Cerebellar nuclear complex (tissue), 1 donor: ENCODE data around the gene DDIT3.
"Not testable (repeated sequence)": the region's sequence is repeated elsewhere in the genome, so short reads cannot be mapped to it uniquely, and the experiment has no call there.

ENCODE experiments used
- DNase-seq, 2 experiments: peaks; one replicate each; lab custom pipeline; 2025; lab: John Stamatoyannopoulos, UW

DDIT3 gene

DNA sequence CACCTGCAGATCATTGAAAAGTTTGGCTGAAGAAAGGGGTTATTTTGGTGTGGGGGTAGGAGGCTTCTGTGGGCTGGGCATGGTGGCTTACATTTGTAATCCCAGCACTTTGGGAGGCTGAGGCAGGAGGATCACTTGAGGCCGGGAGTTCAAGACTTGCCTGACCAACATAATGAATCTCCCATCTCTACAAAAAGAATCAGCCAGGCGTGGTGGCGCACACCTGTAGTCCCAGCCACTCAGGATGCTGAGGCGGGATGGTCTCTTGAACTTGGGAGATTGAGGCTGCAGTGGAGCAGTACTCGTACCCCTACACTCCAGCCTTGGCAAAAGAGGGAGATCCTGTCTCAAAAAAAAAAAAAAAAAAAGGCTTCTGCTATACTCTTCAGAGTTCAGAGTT, 7.0 kb downstream of the DDIT3 start:
- DNase-seq: no peak

- DNase-seq: no peak
Observed at GRCh38 chr12:57512665-57513064, 7.6 kb downstream of the DDIT3 start.

DNA sequence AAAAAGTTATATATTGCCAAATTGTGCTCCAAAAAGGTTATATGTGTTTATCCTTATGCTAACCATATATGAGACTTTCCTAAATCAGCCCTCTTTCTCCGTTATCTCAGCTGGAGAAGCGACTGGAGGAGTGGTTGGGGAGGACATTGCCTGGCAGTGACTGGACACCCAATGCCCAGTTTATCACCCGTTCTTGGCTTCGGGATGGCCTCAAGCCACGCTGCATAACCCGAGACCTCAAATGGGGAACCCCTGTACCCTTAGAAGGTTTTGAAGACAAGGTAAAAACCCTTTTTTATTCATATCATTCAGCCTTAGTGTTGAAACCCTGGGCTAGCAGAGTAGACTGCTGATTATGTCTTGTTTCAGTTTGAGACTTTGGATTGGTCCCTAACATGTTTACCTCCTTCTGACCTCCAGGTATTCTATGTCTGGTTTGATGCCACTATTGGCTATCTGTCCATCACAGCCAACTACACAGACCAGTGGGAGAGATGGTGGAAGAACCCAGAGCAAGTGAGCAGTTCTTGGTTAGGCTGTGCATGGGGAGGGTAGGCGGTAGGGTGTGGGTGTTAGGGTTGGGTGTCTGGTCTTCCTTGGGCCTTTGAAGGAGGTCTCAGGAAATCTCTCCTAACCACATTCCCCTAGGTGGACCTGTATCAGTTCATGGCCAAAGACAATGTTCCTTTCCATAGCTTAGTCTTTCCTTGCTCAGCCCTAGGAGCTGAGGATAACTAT, 8.6 kb downstream of the DDIT3 start:
- DNase-seq: no peak

DNA sequence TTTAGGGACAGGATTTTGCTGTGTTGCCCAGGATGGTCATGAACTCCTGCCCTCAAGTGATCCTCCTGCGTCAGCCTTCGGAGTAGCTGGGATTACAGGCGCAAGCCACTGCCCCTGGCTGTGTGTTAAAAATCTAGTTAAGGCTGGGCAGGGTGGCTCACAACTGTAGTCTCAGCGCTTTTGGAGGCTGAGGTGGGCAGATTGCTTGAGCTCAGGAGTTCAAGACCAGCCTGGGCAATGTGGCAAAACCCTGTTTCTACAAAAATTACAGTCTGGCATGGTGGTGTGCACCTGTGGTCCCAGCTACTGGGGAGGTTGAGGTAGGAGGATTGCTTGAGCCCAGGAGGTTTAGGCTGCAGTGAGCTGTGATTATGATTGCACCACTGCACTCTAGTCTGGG, 9.2 kb downstream of the DDIT3 start:
- no peak for DNase-seq

DNA sequence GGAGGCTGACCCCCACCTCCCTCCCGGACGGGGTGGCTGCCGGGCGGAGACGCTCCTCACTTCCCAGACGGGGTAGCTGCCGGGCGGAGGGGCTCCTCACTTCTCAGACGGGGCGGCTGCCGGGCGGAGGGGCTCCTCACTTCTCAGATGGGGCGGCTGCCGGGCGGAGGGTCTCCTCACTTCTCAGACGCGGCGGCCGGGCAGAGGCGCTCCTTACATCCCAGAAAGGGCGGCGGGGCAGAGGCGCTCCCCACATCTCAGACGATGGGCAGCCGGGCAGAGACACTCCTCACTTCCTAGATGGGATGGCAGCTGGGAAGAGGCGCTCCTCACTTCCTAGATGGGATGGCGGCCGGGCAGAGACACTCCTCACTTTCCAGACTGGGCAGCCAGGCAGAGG, 12.5 kb downstream of the DDIT3 start:
- not testable (repeated sequence) for DNase-seq

DNA sequence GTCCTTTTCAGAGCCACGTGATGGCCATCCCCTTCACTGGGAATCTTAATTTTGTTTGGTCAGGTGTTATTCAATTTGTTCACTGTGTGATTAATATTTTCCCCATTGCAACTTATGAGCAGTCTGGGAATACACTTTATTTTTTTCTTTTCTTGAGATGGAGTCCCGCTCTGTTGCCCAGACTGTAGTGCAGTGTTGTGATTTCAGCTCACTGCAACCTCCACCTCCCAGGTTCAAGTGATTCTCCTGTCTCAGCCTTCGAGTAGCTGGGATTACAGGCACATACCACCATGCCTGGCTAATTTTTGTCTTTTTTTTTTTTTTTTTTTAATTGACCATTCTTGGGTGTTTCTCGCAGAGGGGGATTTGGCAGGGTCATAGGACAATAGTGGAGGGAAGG, 13.8 kb downstream of the DDIT3 start:
- DNase-seq: not testable (repeated sequence)

DNA sequence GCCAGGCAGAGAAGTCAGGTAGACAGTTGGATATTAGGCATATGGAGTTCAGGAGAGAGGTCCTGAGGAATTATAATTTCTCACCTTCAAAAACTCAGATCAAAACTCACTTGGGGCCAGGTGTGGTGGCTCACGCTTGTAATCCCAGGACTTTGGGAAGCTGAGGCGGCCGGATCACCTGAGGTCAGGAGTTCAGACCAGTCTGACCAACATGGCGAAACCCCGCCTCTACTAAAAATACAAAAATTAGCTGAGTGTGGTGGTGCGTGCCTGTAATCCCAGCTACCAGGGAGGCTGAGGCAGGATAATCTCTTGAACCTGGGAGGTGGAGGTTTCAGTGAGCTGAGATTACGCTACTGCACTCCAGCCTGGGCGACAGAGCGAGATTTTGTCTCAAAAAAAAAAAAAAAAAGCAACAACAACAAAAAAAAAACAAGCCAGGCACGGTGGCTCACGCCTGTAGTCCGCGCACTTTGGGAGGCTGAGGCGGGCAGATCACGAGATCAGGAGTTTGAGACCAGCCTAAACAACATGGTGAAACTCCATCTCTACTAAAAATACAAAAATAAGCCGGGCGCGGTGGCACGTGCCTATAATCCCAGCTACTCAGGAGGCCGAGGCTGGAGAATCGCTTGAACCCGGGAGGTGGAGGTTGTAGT, 17.9 kb downstream of the DDIT3 start:
- not testable (repeated sequence) for DNase-seq

- no peak for DNase-seq
Observed at GRCh38 chr12:57500213-57500612, 20.1 kb downstream of the DDIT3 start.

GRCh38 chr12:57498571-57498970, 21.7 kb downstream of the DDIT3 start:
- no peak for DNase-seq

GRCh38 chr12:57498132-57498502, 22.2 kb downstream of the DDIT3 start:
- no peak for DNase-seq

- DNase-seq: no peak
Observed at GRCh38 chr12:57497223-57498131, 22.8 kb downstream of the DDIT3 start.

- DNase-seq: no peak
Observed at GRCh38 chr12:57496822-57497221, 23.5 kb downstream of the DDIT3 start.

GRCh38 chr12:57495051-57495701, 25.1 kb downstream of the DDIT3 start:
- not testable (repeated sequence) for DNase-seq

DNA sequence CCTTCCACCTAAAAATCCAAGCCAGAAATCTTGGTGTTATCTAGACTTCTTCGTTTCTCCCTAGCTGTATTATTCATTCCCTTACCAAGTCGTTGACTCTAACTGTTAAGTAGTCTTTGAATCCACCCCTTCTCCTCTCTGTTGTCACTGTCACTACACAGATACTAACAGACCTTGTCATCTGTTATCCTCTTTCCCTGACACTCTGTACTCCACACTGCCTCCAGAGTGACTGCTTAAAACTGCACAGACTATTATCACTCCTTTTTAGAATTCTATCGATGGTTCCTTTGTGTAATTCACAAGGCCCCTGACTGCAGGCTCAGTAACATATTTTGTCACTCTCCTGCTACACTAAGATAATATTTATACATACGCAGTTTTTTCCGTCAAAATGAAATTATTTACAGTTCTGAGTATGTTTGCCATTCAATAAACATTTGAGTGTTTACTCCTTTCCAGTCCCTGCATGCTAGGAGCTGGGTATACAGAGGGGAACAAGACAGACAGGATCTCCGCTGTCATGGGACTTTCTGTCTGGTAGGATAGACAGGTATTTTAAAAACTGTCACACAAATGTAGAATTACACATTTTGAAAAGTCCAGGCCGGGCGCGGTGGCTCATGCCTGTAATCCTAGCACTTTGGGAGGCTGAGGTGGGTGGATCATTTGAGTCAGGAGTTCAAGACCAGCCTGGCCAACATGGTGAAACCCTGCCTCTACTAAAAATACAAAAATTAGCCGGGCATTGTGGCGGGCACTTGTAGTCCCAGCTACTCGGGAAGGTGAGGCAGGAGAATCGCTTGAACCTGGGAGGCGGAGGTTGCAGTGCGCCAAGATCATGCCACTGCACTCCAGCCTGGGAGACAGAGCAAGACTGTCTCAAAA, 28.7 kb downstream of the DDIT3 start:
- no peak for DNase-seq

DNA sequence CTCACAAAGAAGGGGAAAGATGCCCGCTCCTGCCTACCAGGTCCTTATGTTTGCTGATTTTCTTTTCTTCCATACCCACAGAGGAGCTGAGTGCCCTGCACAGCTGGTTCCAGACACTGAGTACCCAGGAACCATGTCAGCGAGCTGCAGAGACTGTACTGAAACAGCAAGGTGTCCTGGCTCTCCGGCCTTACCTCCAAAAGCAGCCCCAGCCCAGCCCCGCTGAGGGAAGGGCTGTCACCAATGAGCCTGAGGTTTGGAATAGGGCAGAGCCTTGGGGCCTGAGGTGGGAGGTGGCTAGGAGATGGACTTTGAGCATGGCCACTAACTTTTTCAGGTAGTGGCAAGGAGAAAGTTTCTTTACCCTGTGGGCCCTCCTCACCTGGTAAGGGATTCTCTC, 30.2 kb downstream of the DDIT3 start:
- no peak for DNase-seq

- DNase-seq: no peak
Observed at GRCh38 chr12:57489157-57489641, 31.1 kb downstream of the DDIT3 start.

- no peak for DNase-seq
Observed at GRCh38 chr12:57488402-57489156, 31.7 kb downstream of the DDIT3 start.

- DNase-seq: peak; percentile 72 to 93
Observed at GRCh38 chr12:57487597-57488401, 32.5 kb downstream of the DDIT3 start, which contains the start of gene MARS1. TSS of gene MARS1 (plus strand) at chr12:57488068. CDS start at chr12:57488091, 23 bp downstream.

DNA sequence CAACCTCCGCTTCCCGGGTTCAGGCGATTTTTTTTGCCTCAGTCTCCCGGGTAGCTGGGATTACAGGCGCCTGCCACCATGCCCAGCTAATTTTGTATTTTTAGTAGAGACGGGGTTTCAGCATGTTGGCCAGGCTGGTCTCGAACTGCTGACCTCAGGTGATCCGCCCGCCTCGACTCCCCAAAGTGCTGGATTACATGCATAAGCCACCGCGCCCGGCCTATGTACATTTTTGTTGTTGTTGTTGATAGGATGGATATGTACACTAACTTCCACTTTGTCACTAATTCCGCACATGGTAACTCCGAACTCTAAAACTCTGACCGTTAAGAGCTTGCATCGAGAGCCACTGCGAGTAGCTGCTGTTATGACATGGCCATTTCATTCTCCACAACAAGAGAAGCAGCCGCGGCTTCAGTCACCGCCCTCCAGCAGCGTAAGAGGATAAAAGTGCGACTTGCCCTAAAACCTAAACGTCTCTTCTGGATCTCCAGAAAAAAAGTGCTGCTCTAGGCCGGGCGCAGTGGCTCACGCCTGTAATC, 33.2 kb downstream of the DDIT3 start:
- no peak for DNase-seq
